ENCODE data around the gene CCDC40.

DNA sequence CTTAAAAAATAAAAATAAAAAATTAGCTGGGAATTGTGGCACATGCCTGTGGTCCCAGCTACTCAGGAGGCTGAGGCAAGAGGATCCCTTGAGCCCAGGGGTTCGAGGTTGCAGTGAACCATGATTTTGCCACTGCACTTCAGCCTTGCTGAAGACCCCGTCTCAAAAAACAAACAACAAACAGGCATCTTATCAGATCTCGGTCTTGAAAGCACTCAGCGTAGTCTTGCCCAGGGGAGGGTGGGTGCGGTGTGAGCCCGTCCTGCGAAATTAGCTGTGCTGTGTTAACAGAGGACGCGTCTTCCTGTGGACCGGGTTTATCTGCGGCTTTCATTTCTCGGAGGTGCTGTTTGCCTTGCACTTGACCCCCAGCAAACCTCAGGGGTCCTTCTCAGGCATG is 70.3 kb downstream of the CCDC40 start:
- TF ChIP-seq POLR2A (IDR thresholded peaks at IDR 0.05) = no peak
- TF ChIP-seq, protein P1, sequence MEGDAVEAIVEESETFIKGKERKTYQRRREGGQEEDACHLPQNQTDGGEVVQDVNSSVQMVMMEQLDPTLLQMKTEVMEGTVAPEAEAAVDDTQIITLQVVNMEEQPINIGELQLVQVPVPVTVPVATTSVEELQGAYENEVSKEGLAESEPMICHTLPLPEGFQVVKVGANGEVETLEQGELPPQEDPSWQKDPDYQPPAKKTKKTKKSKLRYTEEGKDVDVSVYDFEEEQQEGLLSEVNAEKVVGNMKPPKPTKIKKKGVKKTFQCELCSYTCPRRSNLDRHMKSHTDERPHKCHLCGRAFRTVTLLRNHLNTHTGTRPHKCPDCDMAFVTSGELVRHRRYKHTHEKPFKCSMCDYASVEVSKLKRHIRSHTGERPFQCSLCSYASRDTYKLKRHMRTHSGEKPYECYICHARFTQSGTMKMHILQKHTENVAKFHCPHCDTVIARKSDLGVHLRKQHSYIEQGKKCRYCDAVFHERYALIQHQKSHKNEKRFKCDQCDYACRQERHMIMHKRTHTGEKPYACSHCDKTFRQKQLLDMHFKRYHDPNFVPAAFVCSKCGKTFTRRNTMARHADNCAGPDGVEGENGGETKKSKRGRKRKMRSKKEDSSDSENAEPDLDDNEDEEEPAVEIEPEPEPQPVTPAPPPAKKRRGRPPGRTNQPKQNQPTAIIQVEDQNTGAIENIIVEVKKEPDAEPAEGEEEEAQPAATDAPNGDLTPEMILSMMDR (IDR thresholded peaks at IDR 0.05 in 8 of 11, conservative IDR thresholded peaks at IDR 0.05 in 3 of 11) = no peak

Data from spleen (tissue), 7 donors.